IMR-90 (cell line): ENCODE data around the gene NOL4L. TPM values are rescaled to one million over a fixed set of nuclear protein-coding genes. Genes with fewer than 3 reads are reported as not detected.

Experiments
- ATAC-seq: fragments of 200-7000 bp; cut with Tn5 transposase; 2 replicates; pipeline ENCODE4 v1.9.1; 2020; ENCODE audit warnings: low read depth, mild to moderate bottlenecking, moderate library complexity
- BruUV-seq: library from RNA; stranded (reverse); fragments of 400-500 nt; replicated peaks from 2 replicates; lab custom pipeline; 2021; lab: Mats Ljungman, UMichigan
- CTCF ChIA-PET: fragments of 300-600 bp; formaldehyde crosslinking; extraction: SDS; loops from one replicate; lab custom pipeline; 2021; ENCODE audit warnings: antibody characterized with exemption; lab: Yijun Ruan, JAX
- POLR2A ChIA-PET: fragments of 300-600 bp; sonication (Branson Sonifier 250); formaldehyde crosslinking; loops from one replicate; lab custom pipeline; 2022; ENCODE audit warnings: antibody characterized with exemption; ENCODE audit not compliant: unreplicated experiment; lab: Charles Lee
- DNase-seq: peaks from one replicate; pipeline ENCODE4 v3.0.0; 2013
- H2AFZ ChIP-seq: replicated peaks from 2 replicates; pipeline ENCODE3; 2013; ENCODE audit warnings: low read length, mild to moderate bottlenecking; ENCODE audit not compliant: poor library complexity
- H2AK5ac ChIP-seq: 2 replicates; pipeline ENCODE4 v1.6.1; 2013; ENCODE audit warnings: low read depth, low read length, inconsistent platforms
- H2AK9ac ChIP-seq: replicated peaks from 2 replicates; pipeline ENCODE3; 2013; ENCODE audit warnings: mild to moderate bottlenecking, low read depth, low read length, moderate library complexity; ENCODE audit not compliant: poor library complexity
- H2BK120ac ChIP-seq: 2 replicates; pipeline ENCODE4 v1.6.1; 2013; ENCODE audit warnings: low read depth, low read length, inconsistent platforms
- H2BK15ac ChIP-seq: 3 replicates; pipeline ENCODE4 v1.6.1; 2013; ENCODE audit warnings: low read depth, low read length, inconsistent platforms
- H2BK20ac ChIP-seq: 2 replicates; pipeline ENCODE4 v1.6.1; 2013; ENCODE audit warnings: low read depth, mild to moderate bottlenecking, inconsistent platforms, low read length, moderate library complexity
- H2BK5ac ChIP-seq: 2 replicates; pipeline ENCODE4 v1.6.1; 2013; ENCODE audit warnings: mild to moderate bottlenecking, low read depth, low read length, inconsistent platforms; ENCODE audit not compliant: poor library complexity, severe bottlenecking
- H3K14ac ChIP-seq: replicated peaks from 2 replicates; pipeline ENCODE4 v1.6.1; 2013; ENCODE audit warnings: low read depth, low read length, inconsistent platforms
- H3K18ac ChIP-seq: 2 replicates; pipeline ENCODE4 v1.6.1; 2013; ENCODE audit warnings: low read depth, low read length, control low read depth
- H3K23ac ChIP-seq: 2 replicates; pipeline ENCODE4 v1.6.1; 2013; ENCODE audit warnings: low read depth, low read length, inconsistent platforms
- H3K27ac ChIP-seq: 2 replicates; pipeline ENCODE4 v1.5.1; 2013; ENCODE audit warnings: mild to moderate bottlenecking, control low read depth, low read length; ENCODE audit not compliant: insufficient read depth
- H3K27me3 ChIP-seq: 2 replicates; pipeline ENCODE4 v1.6.1; 2013; ENCODE audit warnings: low read length; ENCODE audit not compliant: control insufficient read depth, insufficient read depth
- H3K36me3 ChIP-seq: 2 replicates; pipeline ENCODE4 v1.6.1; 2013; ENCODE audit warnings: low read length, mixed read lengths; ENCODE audit not compliant: control insufficient read depth, insufficient read depth
- H3K4ac ChIP-seq: 2 replicates; pipeline ENCODE4 v1.6.1; 2013; ENCODE audit warnings: low read depth, low read length, inconsistent platforms
- H3K4me1 ChIP-seq: 2 replicates; pipeline ENCODE4 v1.6.1; 2013; ENCODE audit warnings: low read length, mixed read lengths; ENCODE audit not compliant: control insufficient read depth, insufficient read depth
- H3K4me2 ChIP-seq: 2 replicates; pipeline ENCODE4 v1.6.1; 2013; ENCODE audit warnings: low read depth, mild to moderate bottlenecking, control low read depth, low read length, moderate library complexity
- H3K4me3 ChIP-seq: 2 replicates; pipeline ENCODE4 v1.5.1; 2013; ENCODE audit warnings: low read depth, mild to moderate bottlenecking, control low read depth, low read length, moderate library complexity; ENCODE audit not compliant: insufficient read depth
- H3K56ac ChIP-seq: 2 replicates; pipeline ENCODE4 v1.6.1; 2013; ENCODE audit warnings: low read length, inconsistent platforms; ENCODE audit not compliant: insufficient read depth; ENCODE audit errors: extremely low read depth
- H3K79me1 ChIP-seq, 2 experiments: 2 replicates each; pipeline ENCODE4 v1.6.1; 2013; ENCODE audit warnings: low read length in 2 of 2, inconsistent platforms in 1 of 2, low read depth in 1 of 2
- H3K9ac ChIP-seq: 2 replicates; pipeline ENCODE4 v1.6.1; 2013; ENCODE audit warnings: low read depth, low read length, control low read depth
- H3K9me1 ChIP-seq: 2 replicates; pipeline ENCODE4 v1.6.1; 2013; ENCODE audit warnings: low read length, inconsistent platforms; ENCODE audit not compliant: insufficient read depth
- H3K9me3 ChIP-seq: 2 replicates; pipeline ENCODE4 v1.6.1; 2013; ENCODE audit warnings: low read length; ENCODE audit not compliant: control insufficient read depth, insufficient read depth
- H4K20me1 ChIP-seq: 2 replicates; pipeline ENCODE4 v1.6.1; 2013; ENCODE audit warnings: low read length, inconsistent platforms; ENCODE audit not compliant: insufficient read depth
- H4K5ac ChIP-seq: 2 replicates; pipeline ENCODE4 v1.6.1; 2013; ENCODE audit warnings: mild to moderate bottlenecking, low read depth, low read length, control low read depth
- H4K8ac ChIP-seq, 2 experiments: 2 replicates each; pipeline ENCODE4 v1.6.1; 2013; ENCODE audit warnings: low read depth in 2 of 2, low read length in 2 of 2, control low read depth in 1 of 2, inconsistent platforms in 1 of 2
- H4K91ac ChIP-seq: 2 replicates; pipeline ENCODE4 v1.6.1; 2013; ENCODE audit warnings: low read depth, low read length, inconsistent platforms; ENCODE audit not compliant: insufficient read depth
- CHD1 ChIP-seq: IDR thresholded peaks from 2 replicates; pipeline ENCODE4 v1.6.1; 2012; ENCODE audit warnings: low read depth, low read length, improper control_type of control experiment
- MAZ ChIP-seq: IDR thresholded peaks from 2 replicates; pipeline ENCODE4 v1.6.1; 2012; ENCODE audit warnings: low read depth, mild to moderate bottlenecking, low read length, improper control_type of control experiment, moderate library complexity, borderline replicate concordance
- RFX5 ChIP-seq: IDR thresholded peaks from 2 replicates; pipeline ENCODE4 v1.8.0; 2012; ENCODE audit warnings: low read depth, mild to moderate bottlenecking, low read length, moderate library complexity
- WGBS, 2 experiments: methylation state at CpG; one replicate each; pipeline versions ENCODE4 v1.1.5 to v1.1.7; 2013; ENCODE audit warnings: missing lambda C conversion rate in 2 of 2; ENCODE audit not compliant: insufficient read length in 1 of 2; ENCODE audit errors: extremely low coverage in 2 of 2; 5-methylcytosine and 5-hydroxymethylcytosine counted together
- dilution Hi-C: fragments of 300-500 bp; cut with HindIII; formaldehyde crosslinking; loops from one replicate; pipeline ENCODE4 v1.14.3; 2018; ENCODE audit warnings: low sequenced_read_pairs; ENCODE audit not compliant: unreplicated experiment
- in situ Hi-C: fragments of 300-500 bp; cut with MboI; formaldehyde crosslinking; loops from 3 replicates; pipeline ENCODE4 v1.14.3; 2019; ENCODE audit warnings: low sequenced_read_pairs, inconsistent platforms, mixed read lengths
- intact Hi-C: fragments of 100-400 bp; cut with micrococcal nuclease; formaldehyde crosslinking; loops from 2 replicates; pipeline ENCODE4 v1.10.0; 2022
- polyA plus RNA-seq, 3 experiments: library from polyadenylated mRNA; depleted of rRNA; stranded (reverse); fragments of >200 nt; gene quantifications; 2 replicates each; pipeline ENCODE4 v1.2.3, GENCODE V29; 2012; ENCODE audit warnings: low replicate concordance in 1 of 3
- total RNA-seq: library from RNA; depleted of rRNA; stranded (reverse); fragments of >200 nt; gene quantifications from 2 replicates; pipeline ENCODE4 v1.2.3, GENCODE V29; 2012
- TF ChIP-seq, protein P1 (sequence below): fragments of 150-350 bp; IDR thresholded peaks from 2 replicates; pipeline ENCODE4 v1.6.1; 2017; ENCODE audit warnings: mild to moderate bottlenecking, antibody characterized with exemption, low read length, low read depth

The NOL4L gene
- total and polyA plus RNA-seq, 2 of the 4 experiments (the other 2 are of a cell fraction), result 4.7 to 13.3 TPM

DNA sequence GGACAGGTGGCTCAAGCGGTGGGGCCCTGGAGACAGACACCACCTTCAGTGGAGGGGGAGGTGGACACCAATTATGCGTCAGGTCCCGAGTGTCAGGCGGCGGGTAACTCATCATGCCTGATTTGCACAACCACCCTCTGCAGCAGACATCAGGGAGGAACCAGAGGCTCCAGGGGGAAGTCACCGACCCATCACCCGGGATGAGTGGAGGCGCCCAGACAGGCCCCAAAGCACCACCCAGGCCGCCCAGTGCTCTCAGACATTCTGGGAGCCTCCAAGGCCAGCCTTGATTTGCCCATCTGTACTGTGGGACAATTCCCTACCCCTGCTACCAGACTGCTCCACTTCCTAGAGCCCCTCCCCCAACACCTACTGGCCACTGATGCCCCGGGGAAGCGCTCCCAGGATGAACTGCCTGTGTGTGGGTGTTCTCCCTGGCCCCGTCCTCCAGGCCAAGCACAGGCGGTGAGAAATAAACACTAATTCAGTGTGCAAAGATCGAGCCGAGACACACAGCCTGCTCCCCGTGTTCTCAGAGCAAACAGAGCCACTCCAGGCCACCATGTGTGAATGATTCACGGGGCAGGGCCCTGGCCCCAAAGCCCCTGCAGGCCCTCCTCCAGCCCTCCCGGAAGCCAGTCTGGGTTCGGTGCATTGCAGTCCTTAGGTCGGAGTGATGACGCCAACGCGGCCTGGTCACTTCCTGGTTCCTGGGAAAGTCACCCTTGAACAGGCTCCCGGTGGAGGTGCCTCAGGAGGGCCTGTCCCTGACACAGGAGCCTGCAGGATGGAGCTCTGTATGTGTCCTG, 119.8 kb downstream of the NOL4L start (continued):
- TF ChIP-seq MAZ (peak; percentile 65; the same call in 1 of the 2 replicates), RFX5 (no peak)

DNA sequence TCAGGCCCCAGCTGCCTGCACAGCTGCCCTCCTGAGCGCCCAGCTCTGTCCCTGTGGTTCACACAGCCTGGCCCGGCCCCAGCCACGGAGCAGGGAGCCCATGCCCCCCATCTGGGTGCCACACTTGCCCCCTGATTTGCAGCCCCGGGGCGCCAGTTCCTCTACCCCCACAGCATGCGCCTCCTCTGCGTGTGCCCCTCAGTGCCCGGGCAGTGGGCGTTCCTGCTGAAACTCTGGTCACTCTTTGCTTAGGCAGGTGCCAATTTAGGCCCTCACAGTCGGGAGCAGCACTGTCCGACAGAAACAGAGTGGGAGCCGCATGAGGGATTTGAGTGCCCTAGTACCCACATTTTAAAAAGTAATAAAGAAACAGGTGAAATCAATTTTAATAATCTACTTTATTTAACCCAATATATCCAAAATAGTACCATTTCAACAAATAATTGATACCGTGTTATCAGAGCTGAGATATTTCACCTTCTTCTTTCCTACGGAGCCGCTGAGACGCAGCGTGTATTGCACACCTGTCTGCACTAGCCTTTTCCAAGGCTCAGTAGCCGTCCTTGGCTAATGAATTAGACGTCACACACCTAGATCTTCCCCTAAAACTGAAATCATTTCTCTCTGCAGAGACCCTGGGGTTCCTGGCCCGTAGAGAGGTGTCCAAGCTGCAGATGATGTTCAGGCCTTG, 120.6 kb downstream of the NOL4L start:
- peaks cover 10 to 83% of the 10 kb centered on the region in 2 experiments for H3K79me1 ChIP-seq
- H3K23ac ChIP-seq, result no peak overlapping the region
- no TSS peak for BruUV-seq
- no peak for TF ChIP-seq CHD1
- TF ChIP-seq, protein P1, sequence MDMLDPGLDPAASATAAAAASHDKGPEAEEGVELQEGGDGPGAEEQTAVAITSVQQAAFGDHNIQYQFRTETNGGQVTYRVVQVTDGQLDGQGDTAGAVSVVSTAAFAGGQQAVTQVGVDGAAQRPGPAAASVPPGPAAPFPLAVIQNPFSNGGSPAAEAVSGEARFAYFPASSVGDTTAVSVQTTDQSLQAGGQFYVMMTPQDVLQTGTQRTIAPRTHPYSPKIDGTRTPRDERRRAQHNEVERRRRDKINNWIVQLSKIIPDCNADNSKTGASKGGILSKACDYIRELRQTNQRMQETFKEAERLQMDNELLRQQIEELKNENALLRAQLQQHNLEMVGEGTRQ, result no peak
- dilution Hi-C loops (no loop called here), intact Hi-C loops (no loop called here), in situ Hi-C loops (no loop called here)
- peak overlapping the region; percentile 70 for H2BK5ac ChIP-seq
- peak overlapping the region; percentile 94 for H2AK9ac ChIP-seq
- ChIA-PET POLR2A (no interaction called here), CTCF (no interaction called here)
- H3K4me3 ChIP-seq, result no peak overlapping the region
- H2BK15ac ChIP-seq, result no peak overlapping the region
- H3K36me3 ChIP-seq, result peaks cover 7% of the 10 kb centered on the region
- no peak overlapping the region for H3K9ac ChIP-seq
- WGBS, 2 experiments, result 93% methylated on average over 5 of the region's 20 CpGs; no CpG with 5 or more reads in 1 of the 2 experiments
- no peak overlapping the region for H3K4me2 ChIP-seq
- no peaks in the 10 kb centered on the region for H3K27me3 ChIP-seq
- peak overlapping the region; percentile 32 to 44; a peak in 3 of 4 replicates for H4K8ac ChIP-seq
- H3K18ac ChIP-seq, result no peak overlapping the region
- no peak overlapping the region for H3K14ac ChIP-seq
- H3K4me1 ChIP-seq, result peaks cover 27% of the 10 kb centered on the region
- peaks cover 11% of the 10 kb centered on the region for H4K20me1 ChIP-seq
- H4K91ac ChIP-seq, result peak overlapping the region; percentile 67; the same call in 1 of the 2 replicates
- ATAC-seq (no peak), DNase-seq (no peak)
- peak overlapping the region; percentile 29; the same call in 1 of the 2 replicates for H3K27ac ChIP-seq
- no peak overlapping the region for H4K5ac ChIP-seq
- H2BK20ac ChIP-seq, result no peak overlapping the region
- H3K9me3 ChIP-seq, result no peaks in the 10 kb centered on the region
- H2BK120ac ChIP-seq, result no peak overlapping the region
- no peak overlapping the region for H3K56ac ChIP-seq
- peak overlapping the region; percentile 90 for H2AFZ ChIP-seq
- peak overlapping the region; percentile 83 for H2AK5ac ChIP-seq
- peaks cover 26% of the 10 kb centered on the region for H3K9me1 ChIP-seq
- peak overlapping the region; percentile 71; the same call in 1 of the 2 replicates for H3K4ac ChIP-seq
